Hindlimb muscle (tissue), 1 donor: ENCODE measurements around the gene CDKL1. TPM values are rescaled to one million over a fixed set of nuclear protein-coding genes. Genes with fewer than 3 reads are reported as not detected.

ENCODE experiments used
- DNase-seq: peaks from one replicate; pipeline ENCODE4 v3.0.0-alpha.2; 2013
- polyA plus RNA-seq: library from polyadenylated mRNA; unstranded; fragments of 120-200 nt; gene quantifications from one replicate; pipeline ENCODE4 v1.2.1, GENCODE V29; 2013; ENCODE audit not compliant: insufficient read length

CDKL1 gene
- polyA plus RNA-seq: 7.2 TPM

- DNase-seq: peak; percentile 73
These were observed at the start of gene CDKL1 for GRCh38 chr14:50396631-50397389. CDKL1 (minus strand) TSS chr14:50396881; CDS start chr14:50395868, 1,013 bp downstream.

GRCh38 chr14:50434528-50434927, 37.8 kb upstream of the CDKL1 start:
- DNase-seq: no peak

DNA sequence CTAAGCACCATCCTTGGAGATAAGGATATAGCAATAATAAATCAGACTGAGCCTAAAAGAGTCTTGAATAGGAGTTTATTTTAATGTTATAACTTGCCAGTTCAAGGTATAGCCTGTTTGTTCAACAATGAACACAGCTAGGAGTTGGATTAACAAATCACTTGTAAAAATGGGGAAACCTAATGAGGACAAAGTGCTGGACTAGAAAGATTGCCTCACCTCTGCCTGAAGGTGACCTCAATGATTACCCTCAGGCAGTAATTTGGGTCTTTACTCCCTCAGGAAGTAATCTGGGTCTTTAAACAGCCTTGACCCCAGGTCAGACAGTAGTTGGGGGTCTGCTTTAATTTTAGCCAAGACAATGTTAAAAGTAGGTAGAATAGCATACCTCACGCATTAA, 35.5 kb upstream of the CDKL1 start:
- no peak for DNase-seq

GRCh38 chr14:50425816-50426215, 29.1 kb upstream of the CDKL1 start:
- DNase-seq: no peak

DNA sequence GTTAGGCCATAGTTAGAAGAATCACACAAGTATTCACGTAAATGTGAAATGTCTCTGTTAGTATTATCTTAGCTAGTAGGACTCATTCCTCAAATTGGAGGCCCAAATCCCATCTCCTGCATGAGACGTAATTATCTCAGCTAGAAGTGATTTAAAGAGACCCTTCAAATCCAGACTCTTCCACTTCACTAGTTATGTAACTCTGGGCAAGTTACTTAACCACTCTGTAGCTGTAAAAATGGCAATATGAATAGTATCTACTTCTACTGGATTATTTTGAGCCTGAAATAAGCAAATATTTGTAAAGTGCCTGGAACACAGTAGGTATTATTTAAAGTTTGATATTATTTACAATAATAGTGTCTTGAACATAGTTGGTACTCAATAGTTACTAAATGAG, 28.4 kb upstream of the CDKL1 start:
- DNase-seq: no peak

DNA sequence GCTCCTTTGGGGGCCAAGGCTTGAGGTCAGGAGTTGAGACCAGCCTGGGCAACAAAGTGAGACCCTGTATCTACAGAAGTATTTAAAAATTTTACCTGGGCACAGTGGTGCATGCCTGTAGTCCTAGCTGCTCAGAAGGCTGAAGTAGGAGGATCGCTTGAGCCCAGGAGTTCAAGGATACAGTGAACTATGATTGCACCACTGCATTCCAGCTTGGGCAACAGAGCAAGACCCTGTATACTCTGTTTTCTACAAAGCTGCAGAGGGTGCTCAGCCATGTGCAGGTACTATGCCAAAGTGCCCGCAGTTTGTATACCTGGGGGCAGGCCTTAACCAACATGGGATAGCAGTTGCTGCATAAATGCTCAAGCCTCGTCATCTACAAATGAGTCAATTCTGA, 26.8 kb upstream of the CDKL1 start:
- no peak for DNase-seq

DNA sequence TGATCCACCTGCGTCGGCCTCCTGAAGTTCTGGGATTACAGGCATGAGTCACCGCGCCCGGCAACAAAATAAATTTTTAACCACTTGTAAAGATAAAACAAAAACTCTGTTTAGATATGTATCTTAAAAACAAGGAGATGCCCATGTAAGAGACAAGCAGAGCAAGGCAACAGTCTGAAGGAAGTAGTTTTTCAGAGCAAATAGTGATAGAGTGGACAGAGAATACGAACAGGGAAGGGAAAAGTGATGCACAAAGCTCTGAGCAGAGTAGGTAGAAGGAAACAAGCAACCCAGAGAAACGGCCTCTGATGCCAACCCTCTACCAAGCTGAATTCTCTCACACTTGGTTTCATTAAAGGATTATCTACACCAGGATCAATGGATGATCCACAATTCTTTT, 24.8 kb upstream of the CDKL1 start:
- DNase-seq: no peak

- DNase-seq: no peak
These were observed 21.2 kb upstream of the CDKL1 start for GRCh38 chr14:50417853-50418252.

DNA sequence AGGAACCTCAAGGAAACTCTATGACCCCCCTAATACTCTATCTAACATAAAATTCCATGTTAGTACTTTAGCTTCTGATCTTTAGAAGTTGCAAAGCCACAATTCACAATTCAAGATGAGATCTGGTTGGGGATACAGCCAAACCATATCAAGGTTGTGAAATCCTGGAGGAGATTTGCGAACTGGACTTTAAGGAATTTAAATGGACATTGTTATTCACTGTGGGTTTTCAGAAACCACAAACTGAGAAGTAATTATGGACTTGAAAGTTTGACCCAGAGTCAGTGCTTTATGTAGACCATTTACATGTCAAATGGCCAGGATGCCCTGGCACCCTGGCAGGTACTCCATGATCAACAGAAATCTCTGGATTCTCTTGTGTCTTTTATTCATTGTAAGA, 14.2 kb upstream of the CDKL1 start:
- DNase-seq: no peak

- DNase-seq: no peak
These were observed 13.4 kb upstream of the CDKL1 start for GRCh38 chr14:50410071-50410470.

DNA sequence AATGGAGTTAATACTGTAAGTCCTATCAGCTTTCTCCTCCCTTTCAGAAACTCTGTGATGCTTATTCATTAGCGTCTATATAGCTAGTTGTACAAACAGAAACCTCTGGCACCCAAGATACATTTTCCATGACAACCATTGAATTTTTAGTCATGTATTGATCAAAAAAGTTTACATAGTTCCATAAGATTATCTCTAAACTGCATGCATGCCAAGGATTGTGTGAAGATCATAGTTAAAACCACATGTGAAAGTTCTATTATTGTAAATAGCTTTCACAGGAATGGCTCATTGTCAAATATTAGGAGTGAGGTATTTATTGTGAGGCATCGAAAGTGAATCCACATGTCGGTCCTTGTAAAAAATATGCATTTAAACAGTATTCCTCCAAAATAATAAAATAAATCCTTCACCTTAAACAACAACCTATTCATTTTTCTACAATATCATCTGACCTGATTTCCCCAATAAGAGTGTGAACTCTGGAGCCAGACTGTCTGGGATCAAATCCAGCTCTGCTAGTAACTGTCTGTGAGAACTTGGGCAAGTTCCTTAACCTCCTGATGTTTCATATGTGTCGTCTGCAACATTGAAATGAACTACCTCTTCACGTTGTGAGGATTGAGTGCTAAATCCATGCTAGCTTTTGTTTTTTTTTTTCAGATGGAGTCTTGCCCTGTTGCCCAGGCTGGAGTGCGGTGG, 10.6 kb upstream of the CDKL1 start:
- peak; percentile 75 for DNase-seq

DNA sequence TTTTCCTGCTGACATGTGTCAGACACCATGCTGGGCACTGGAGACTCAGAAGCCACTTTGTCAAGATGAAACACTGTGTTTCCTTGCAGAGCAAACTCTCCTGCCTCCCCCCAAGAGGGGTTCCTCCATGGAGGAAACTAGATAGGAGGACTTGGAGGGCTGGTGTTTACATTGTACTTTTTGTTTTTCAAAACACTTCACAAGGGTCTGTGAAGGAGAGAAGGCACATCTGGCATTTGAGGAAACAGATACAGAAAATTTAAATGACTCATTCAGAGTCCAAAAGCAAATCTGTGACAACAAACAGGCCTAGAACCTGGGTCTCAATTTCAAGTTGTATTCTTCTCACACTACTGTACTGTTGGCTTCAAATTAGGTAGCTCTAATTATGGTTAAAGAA, 6.7 kb upstream of the CDKL1 start:
- DNase-seq: no peak

- no peak for DNase-seq
These were observed 6.3 kb upstream of the CDKL1 start for GRCh38 chr14:50402965-50403364.

DNA sequence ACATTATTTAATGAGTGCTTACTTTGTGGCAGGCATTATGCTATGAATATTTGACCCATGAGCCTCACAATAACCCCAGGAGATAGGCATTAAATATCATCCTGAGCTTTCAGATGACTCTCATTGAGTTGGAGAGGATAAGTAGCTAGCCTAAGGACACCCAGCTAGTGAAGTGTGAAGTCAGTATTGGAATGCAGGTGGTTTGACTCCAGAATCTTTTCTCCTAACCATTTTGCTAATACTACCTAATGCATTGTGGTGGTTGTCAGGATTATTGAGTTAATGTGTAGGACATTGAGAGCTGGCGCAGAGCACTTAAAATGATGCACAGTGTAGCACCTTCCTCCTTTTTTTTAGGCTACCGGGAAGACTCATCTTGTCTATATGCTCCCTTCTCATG, 3.8 kb upstream of the CDKL1 start:
- DNase-seq: no peak

- no peak for DNase-seq
These were observed 2.8 kb upstream of the CDKL1 start for GRCh38 chr14:50399251-50400032.

DNA sequence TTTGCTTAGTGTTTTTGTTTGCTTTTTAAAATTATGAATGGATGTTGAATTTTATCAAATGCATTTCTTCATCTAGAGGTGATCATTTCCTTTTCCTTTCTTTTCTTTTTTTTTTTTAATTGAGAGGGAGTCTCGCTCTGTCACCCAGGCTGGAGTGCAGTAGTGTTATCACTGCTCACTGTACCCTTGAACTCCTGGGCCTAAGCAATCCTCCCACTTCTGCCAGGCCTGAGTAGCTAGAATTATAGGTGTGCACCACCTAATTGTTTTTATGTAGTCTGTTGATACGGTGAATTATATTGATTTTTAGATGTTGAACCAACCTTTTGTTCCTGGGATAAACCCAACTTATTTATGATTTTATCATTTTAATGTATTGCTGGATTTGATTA, 1.5 kb upstream of the CDKL1 start:
- no peak for DNase-seq

DNA sequence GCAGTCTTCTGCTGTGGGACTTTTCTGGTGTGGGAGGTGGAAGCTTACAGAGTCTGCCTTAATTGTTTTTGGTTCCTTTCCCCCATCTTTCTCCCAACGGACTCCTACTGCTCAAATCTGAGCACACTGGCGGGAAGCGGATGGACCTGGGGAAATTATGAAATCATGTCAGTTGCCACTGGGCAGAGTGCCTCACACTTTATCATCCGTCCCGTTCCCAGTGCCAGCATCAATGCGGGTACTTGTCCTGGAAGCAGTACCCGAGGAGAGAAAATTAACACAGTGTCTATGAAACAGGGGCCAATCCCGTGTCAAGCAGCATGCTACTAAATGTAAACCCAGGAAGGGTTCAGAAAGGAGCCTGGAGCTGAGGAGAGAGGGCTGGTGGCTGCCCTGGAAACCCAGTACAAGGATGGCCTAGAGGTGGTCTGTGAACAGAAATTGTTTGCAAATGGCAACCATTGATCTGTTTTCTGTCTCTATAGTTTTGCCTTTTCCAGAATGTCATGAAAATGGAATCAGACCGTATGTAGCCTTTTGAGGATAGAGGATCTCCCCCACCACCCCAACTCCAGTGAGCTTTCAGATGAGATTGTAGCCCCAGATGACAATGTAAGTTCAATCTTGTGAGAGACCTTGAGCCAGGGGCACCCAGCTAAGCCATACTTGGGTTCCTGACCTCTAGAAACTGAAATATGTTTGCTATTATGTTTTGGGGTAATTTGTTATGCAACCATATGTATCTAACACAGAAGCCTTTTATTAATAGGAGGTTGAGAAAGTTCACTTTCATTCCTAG, 908 bp upstream of the CDKL1 start:
- DNase-seq: peak; percentile 44

DNA sequence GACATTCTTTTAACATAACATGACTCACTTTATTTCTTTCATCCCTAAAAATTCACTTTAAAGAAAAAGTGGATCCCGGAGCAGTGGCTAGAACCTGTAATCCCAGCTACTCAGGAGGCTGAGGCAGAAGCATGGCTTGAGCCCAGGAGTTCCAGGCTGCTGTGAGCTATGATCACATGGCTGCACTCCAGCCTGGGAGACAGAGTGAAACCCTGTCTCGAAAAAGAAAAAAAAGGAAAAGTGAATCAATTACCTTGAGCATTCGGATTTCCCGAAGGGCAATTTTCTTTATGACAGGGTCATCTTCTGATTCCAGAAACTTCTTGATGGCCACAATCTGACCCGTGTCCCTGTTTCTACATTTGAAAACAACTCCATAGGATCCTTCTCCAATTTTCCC, 1.2 kb downstream of the CDKL1 start:
- no peak for DNase-seq

DNA sequence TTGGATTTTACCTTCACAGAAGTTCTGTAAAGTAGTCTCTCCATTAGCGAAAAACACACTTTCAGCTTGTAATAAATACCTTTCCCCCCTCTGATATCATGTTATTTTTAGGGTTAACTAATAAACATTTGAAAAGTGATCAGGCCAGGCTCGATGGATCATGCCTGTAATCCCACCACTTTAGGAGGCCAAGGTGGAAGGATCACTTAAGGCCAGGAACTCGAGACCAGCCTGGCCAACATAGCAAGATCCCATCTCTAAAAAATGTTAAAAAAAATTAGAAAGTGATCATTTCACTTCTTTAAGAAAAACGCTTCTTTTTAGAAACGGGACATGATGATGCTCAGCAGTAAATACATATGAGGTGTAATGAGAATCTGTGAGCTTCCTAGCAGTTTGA, 2.0 kb downstream of the CDKL1 start:
- DNase-seq: no peak

- no peak for DNase-seq
These were observed 6.8 kb downstream of the CDKL1 start for GRCh38 chr14:50389668-50390441.

DNA sequence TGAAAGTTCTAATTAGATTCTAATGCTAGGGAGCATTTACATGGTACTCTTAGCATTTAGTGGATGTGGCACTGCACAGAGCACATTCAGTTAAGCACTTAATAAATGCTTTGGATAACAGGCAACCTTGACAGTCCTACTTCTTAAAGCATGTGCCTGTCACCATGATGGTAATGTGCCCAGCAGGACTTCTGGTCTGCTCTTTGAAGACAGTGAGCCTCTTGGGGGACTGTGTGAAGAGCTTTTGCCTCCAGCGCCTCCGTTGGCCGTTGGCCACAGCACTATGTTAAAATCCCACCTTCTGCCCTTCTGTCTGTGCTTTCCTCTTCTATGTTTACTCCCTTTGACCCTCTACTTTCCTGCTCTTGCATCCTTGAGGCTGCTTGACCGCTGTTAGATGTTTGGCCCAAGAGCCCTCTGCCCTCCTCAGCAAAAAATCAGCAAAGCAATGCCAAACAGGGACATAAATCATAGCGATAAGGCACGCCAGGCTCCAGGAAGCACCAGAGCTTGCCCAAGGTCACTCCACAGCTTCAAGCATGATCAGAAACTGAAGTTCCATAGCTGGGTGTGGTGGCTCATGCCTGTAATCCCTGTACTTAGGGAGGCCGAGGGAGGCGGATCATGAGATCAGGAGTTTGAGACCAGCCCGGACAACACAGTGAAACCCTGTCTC, 8.3 kb downstream of the CDKL1 start:
- no peak for DNase-seq
